Fibroblast of upper back skin (primary cell): Measurements from ENCODE around the gene MRGPRD.

Experiments used
- DNase-seq: peaks from one replicate; pipeline ENCODE4 v3.0.0-alpha.2; 2013

The MRGPRD gene

GRCh38 chr11:68980776-68981065, at the start of gene MRGPRD:
Gene MRGPRD, minus strand, starts transcription at chr11:68980986. Its CDS starts 0 bp downstream, at chr11:68980986.
- no peak for DNase-seq

GRCh38 chr11:69030301-69030700, 49.5 kb upstream of the MRGPRD start:
- no peak for DNase-seq

GRCh38 chr11:69027704-69028372, 47.1 kb upstream of the MRGPRD start:
- DNase-seq, result no peak

- DNase-seq, result no peak
Observed at GRCh38 chr11:69024509-69024908, 43.7 kb upstream of the MRGPRD start.

GRCh38 chr11:69022260-69022659, 41.5 kb upstream of the MRGPRD start:
- no peak for DNase-seq

GRCh38 chr11:69018924-69019323, 38.1 kb upstream of the MRGPRD start:
- peak; percentile 55 for DNase-seq

- DNase-seq, result no peak
Observed at GRCh38 chr11:69017951-69018350, 37.2 kb upstream of the MRGPRD start.

- no peak for DNase-seq
Observed at GRCh38 chr11:69014898-69015549, 34.2 kb upstream of the MRGPRD start.

- DNase-seq, result no peak
Observed at GRCh38 chr11:69014084-69014851, 33.5 kb upstream of the MRGPRD start.

GRCh38 chr11:69013009-69013951, 32.5 kb upstream of the MRGPRD start, which contains the start of gene MRGPRF:
Gene MRGPRF, minus strand, starts transcription at chr11:69013246. Its CDS starts 3,345 bp downstream, at chr11:69009901.
- peak; percentile 92 for DNase-seq

GRCh38 chr11:69012092-69013008, 31.6 kb upstream of the MRGPRD start:
- peak; percentile 36 for DNase-seq

- DNase-seq, result no peak
Observed at GRCh38 chr11:69011624-69012091, 30.9 kb upstream of the MRGPRD start.

- DNase-seq, result peak; percentile 84
Observed at GRCh38 chr11:69010964-69011623, 30.3 kb upstream of the MRGPRD start.

- DNase-seq, result no peak
Observed at GRCh38 chr11:69010361-69010891, 29.6 kb upstream of the MRGPRD start.

- DNase-seq, result no peak
Observed at GRCh38 chr11:69009441-69010211, 28.8 kb upstream of the MRGPRD start.

- DNase-seq, result peak; percentile 96
Observed at GRCh38 chr11:69008737-69009440, 28.1 kb upstream of the MRGPRD start.

GRCh38 chr11:69007975-69008381, 27.2 kb upstream of the MRGPRD start:
- DNase-seq, result no peak

- DNase-seq, result no peak
Observed at GRCh38 chr11:69006816-69007215, 26.0 kb upstream of the MRGPRD start.
